ENCODE data around the gene ST3GAL5.

The ST3GAL5 gene

DNA sequence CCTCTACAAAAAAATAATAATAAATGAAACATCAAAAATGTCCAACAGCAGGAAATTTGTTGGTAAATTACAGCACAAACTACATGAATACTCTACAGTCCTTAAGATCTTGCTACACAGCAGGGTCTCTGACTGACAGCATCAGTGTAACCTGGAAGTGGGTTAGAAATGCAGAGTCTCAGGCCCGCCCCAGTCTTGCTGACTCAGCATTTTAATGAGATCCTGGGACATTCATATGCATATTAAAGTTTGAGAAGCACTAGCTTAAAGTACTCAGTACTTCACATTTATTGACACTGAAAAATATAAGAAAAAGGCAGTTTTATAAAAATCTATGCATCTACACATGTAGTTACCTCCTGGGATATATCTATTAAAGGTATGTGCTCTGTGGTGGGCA lies 21.7 kb downstream of the ST3GAL5 start:
- Mint-ChIP-seq H3K9me3 (no peaks in the 10 kb centered on the region), H3K4me3 (no peak overlapping the region), H3K27me3 (no peaks in the 10 kb centered on the region), H3K4me1 (peaks cover 55% of the 10 kb centered on the region), H3K27ac (no peak overlapping the region)
- no peak for ATAC-seq
- DNase-seq = no peak

DNA sequence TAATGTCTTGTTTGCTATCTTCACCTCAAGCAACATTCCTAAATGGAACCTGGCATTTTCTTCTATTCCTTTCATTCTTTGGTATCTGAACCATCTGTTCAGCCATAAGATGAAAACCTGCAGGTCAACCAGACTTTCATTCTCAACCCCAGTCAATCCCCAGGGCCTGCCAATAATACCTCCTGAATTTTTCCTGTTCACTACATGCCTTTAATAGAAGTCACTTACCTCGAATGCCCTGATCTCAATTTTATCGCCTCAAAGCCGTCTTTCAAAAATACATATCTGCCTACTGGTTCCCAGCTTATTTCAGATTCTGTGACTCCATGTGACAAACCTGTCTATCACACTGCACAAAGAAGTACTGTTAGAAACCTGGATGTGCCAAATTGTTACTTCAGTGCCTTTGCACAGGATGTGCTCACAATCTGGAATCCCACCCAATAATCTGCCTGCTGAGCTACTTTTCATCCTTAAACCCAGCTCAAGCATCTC lies 22.6 kb downstream of the ST3GAL5 start:
- Mint-ChIP-seq H3K27ac (peak overlapping the region in 1 of 2 donors; percentile 42), H3K27me3 (no peaks in the 10 kb centered on the region), H3K4me1 (peaks cover 55% of the 10 kb centered on the region), H3K9me3 (no peaks in the 10 kb centered on the region), H3K4me3 (no peak overlapping the region)
- DNase-seq = no peak
- ATAC-seq = no peak

DNA sequence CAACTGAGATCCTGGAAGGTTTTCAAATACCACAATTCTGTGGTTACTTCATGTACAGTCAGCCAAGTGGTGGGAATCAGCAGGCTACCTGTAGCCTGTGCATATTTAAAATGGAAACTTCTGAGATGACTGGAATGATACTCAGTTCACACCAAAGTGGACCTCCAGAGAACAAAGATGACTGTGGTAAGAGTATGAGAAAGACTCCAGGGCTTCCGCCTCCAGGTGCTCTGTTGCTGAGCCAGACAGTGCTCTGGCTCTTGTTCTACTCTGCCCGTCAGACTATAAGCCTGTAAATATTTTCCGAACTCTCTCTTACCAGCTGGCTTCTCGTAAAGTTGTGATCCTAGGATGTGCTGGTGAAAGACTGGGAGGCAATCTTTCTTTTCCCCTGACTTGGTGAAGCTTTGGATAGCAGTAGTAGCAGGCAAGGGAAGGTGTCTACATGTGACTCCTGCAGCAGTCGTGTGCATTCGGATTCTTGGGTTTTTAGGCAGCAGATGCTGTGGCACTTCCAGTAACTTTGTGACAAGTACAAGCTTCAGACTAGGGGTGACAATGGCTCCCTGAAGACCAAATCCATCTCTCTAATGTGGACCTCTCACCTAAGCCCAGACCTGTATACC lies 23.1 kb downstream of the ST3GAL5 start:
- H3K27me3 Mint-ChIP-seq = no peaks in the 10 kb centered on the region
- DNase-seq = peak in 1 of 2 donors; percentile 39
- ATAC-seq = peak; percentile 96
- peak overlapping the region in 1 of 2 donors; percentile 6 for H3K4me3 Mint-ChIP-seq
- no peak overlapping the region for H3K27ac Mint-ChIP-seq
- H3K9me3 Mint-ChIP-seq = no peaks in the 10 kb centered on the region
- H3K4me1 Mint-ChIP-seq = peaks cover 59% of the 10 kb centered on the region

DNA sequence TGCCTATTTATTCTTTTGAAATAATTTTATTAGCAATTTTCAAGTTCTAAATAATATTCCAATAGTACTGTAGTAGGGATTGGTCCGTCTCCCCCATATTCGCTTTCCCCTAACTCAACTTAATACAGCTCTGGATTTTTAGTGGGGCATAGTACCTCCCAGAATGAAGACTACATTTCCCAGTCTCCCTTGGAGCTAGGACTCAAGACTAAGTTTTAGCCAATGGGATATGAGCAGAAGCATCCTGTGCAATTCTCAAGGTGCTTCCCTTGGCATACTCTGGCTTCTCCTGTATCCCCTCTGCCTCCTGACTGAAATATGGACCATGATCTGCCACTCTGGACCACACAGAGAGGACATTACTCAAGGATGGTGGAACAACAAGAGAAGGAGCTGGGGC lies 24.1 kb downstream of the ST3GAL5 start:
- H3K27ac Mint-ChIP-seq = no peak overlapping the region
- ATAC-seq (no peak), DNase-seq (no peak)
- no peak overlapping the region for H3K4me3 Mint-ChIP-seq
- H3K27me3 Mint-ChIP-seq = no peaks in the 10 kb centered on the region
- H3K9me3 Mint-ChIP-seq = no peaks in the 10 kb centered on the region
- H3K4me1 Mint-ChIP-seq = peaks cover 59% of the 10 kb centered on the region

DNA sequence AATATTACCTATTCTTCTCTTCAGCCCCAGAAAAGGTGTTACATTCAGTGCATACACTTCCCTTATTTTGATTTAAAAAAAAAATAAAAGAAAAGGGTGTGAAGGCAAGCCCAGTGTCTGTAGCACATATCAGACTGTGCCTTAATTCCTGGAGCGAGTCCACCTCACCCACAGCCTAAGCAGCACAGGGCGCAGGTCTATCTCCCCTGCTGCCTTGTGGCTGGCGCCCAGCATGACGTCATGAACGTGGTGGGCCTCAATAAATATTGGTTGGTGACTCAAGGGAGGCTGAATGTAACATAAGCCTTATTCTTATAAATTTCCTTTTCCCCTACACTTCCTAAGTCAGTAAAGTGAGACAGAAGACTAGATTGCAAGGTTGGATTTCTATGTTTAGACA lies 26.4 kb downstream of the ST3GAL5 start:
- DNase-seq (peak in 1 of 2 donors; percentile 25), ATAC-seq (peak; percentile 48)
- H3K4me1 Mint-ChIP-seq = peaks cover 62% of the 10 kb centered on the region
- no peak overlapping the region for H3K4me3 Mint-ChIP-seq
- no peaks in the 10 kb centered on the region for H3K27me3 Mint-ChIP-seq
- no peaks in the 10 kb centered on the region for H3K9me3 Mint-ChIP-seq
- no peak overlapping the region for H3K27ac Mint-ChIP-seq

DNA sequence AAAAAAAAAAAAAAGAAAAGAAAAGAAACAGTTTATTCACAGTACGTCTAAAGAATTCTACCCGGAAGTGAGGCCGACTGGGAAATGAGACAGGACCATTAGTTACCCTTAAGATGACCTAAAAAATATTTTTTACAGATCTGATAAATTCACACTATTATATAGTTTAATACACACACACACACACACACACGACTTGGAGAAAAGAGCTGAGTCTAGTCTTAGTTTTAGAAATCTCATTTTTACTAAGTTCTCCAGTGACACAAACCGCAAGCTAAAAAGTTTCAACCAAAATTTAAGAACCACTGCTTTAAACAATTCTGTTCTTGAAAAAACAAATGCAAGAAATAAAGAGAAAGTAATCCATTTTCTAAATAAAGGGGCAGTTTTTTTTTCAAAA lies 27.1 kb downstream of the ST3GAL5 start:
- ATAC-seq (no peak), DNase-seq (no peak)
- Mint-ChIP-seq H3K4me3 (peak overlapping the region; percentile 5 to 62), H3K9me3 (no peaks in the 10 kb centered on the region), H3K27me3 (no peaks in the 10 kb centered on the region), H3K27ac (peak overlapping the region; percentile 72 to 77), H3K4me1 (peaks cover 58% of the 10 kb centered on the region)

DNA sequence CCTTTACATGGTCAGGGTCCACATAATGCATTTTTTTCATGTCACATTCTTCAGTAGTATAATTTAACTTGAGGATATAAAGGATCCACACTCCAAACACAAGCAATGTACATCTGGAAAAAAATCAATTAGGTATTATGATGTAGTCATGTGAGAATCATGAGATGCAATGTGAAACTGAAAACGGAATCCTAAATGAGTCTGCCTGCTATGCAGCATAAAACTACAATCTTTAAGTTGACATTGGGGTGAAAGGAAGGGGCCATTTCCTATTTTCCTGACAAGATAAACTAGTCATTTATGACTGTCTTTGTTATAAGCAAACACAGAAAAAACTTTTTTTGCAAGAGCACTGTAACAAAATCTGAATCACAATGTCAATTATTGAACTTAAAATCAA lies 27.6 kb downstream of the ST3GAL5 start:
- H3K27me3 Mint-ChIP-seq = no peaks in the 10 kb centered on the region
- H3K9me3 Mint-ChIP-seq = no peaks in the 10 kb centered on the region
- H3K4me1 Mint-ChIP-seq = peaks cover 53% of the 10 kb centered on the region
- ATAC-seq (peak; percentile 53), DNase-seq (peak in 1 of 2 donors; percentile 1)
- H3K4me3 Mint-ChIP-seq = peak overlapping the region; percentile 5 to 62
- peak overlapping the region in 1 of 2 donors; percentile 72 for H3K27ac Mint-ChIP-seq

DNA sequence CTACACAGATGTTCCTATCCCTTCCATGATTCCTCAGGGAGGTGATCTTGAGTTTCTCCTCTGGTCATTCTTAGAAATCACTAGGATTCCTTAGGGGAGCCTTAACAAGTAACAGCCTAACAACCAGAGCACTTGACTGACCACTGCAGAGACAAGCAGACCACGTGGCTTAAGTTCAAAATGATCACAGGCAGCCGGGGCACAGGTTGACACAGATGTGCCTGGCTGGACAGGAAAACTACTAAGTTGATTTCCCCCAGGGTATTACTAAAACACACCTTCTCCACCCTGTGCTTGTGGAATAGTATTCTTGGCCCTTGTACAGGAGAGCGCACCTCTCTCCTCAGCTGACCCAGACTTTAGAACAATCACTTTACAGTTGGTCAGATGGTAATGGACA lies 29.9 kb downstream of the ST3GAL5 start:
- no peak overlapping the region for H3K27ac Mint-ChIP-seq
- peaks cover 10 to 15% of the 10 kb centered on the region in 2 donors for H3K9me3 Mint-ChIP-seq
- no peak overlapping the region for H3K4me3 Mint-ChIP-seq
- ATAC-seq (no peak), DNase-seq (no peak)
- no peaks in the 10 kb centered on the region for H3K27me3 Mint-ChIP-seq
- peaks cover 54% of the 10 kb centered on the region for H3K4me1 Mint-ChIP-seq

DNA sequence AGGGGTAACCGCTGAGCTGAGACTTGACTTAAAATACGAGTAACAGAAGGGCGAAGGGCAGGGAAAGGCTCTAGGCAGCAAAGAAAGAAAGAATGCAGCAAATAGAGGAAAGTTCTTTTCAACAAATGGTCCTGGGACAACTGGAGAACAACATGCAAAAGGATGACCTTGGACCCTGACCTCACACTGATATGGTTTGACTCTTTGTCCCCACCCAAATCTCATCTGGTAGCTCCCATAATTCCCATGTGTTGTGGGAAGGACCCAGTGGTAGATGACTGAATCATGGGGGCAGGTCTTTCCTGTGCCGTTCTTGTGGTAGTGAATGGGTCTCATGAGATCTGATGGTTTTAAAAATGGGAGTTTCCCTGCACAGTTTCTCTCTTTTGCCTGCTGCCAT lies 33.9 kb downstream of the ST3GAL5 start:
- Mint-ChIP-seq H3K27ac (peak overlapping the region; percentile 96 to 98), H3K4me1 (peaks cover 64% of the 10 kb centered on the region), H3K27me3 (no peaks in the 10 kb centered on the region), H3K9me3 (peaks cover 10 to 15% of the 10 kb centered on the region in 2 donors), H3K4me3 (peak overlapping the region in 1 of 2 donors; percentile 23)
- DNase-seq (no peak), ATAC-seq (no peak)

DNA sequence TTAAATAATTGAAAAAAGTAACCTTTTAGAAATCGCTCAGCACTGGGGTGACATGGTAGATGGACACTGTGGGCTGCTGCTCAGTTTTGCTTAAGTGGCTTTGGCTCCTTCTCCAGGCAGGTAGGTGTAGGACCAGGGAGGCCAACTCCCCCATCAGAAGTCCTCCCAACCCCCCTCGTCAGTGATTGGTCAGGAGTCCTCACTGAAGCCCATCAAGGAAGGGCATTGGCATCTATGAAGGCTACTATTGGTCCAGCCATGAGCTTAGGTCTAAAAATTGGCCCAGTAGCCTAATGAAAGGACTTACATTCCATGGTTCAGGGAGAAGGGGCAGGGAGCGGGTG lies 34.7 kb downstream of the ST3GAL5 start:
- DNase-seq (peak; percentile 20 to 45), ATAC-seq (peak; percentile 47)

DNA sequence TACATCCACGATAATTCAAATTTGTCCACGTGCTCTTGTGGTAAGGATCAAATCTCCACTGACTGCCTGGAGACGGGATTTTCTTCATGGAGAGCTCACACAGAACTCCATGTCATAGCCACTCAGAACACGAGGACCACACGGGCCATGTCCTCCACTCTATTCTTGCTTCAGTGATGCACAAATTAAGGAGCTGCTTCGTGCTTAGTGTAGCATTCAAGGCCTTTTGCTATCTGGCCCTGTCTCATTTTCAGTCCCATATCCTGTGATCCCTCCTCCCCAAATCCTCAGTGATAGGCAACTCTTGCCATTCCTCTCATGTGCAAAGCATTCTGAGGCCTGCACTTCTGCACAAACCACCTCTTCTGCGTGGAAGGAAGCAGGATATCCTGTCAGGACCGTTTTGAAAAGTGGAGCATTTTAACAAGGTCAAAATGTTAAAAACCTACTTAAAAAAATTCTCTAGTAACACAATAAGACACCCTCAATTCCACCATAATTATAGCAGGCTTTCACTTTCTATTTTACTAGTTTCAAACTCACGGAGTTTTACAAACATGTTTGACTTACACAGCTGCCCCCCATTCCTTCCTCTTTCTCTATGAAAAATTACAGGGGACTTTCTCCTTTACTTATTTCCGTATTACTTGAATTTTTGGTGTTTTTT lies 35.2 kb downstream of the ST3GAL5 start:
- Mint-ChIP-seq H3K27ac (peak overlapping the region; percentile 96 to 98), H3K4me3 (peak overlapping the region; percentile 85 to 89), H3K4me1 (peaks cover 73% of the 10 kb centered on the region), H3K9me3 (peaks cover 10 to 15% of the 10 kb centered on the region in 2 donors), H3K27me3 (no peaks in the 10 kb centered on the region)
- DNase-seq (peak in 1 of 2 donors; percentile 26), ATAC-seq (peak; percentile 55)

More for the DNA sequence above, 34.7 kb downstream of the ST3GAL5 start:
- H3K4me3 Mint-ChIP-seq = peak overlapping the region; percentile 85 to 89
- H3K27me3 Mint-ChIP-seq = no peaks in the 10 kb centered on the region
- H3K27ac Mint-ChIP-seq = peak overlapping the region; percentile 96 to 98
- peaks cover 10 to 15% of the 10 kb centered on the region in 2 donors for H3K9me3 Mint-ChIP-seq
- peaks cover 71% of the 10 kb centered on the region for H3K4me1 Mint-ChIP-seq

DNA sequence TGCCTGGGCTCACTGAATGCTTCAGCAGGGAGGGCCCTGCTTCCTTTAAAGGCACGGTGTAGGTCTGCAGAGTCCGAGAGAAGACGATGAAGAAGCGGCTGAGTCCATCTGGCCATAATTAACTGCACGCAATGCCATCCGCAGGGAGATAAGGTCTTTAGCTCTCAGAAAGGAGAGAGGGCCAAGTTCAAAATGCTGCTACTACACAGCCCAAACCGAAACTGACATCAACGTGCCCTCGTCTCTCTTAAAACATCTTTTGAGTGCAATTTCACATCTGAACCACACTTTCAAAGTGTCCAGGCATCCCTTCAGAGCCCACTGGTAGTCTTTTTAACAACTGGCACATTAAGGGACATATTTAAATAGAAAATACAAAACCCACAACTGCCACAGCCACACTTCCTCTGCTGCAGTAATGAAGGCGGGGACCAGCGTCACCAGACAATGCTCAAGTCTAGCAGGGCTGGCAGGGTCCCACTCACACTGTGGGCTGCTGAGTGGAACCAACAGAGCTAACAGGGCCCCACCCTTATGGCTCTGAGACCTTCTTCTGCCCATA lies 35.8 kb downstream of the ST3GAL5 start:
- DNase-seq = peak; percentile 51 to 70
- H3K27me3 Mint-ChIP-seq = no peaks in the 10 kb centered on the region
- peak overlapping the region; percentile 96 to 98 for H3K27ac Mint-ChIP-seq
- H3K9me3 Mint-ChIP-seq = peaks cover 10 to 15% of the 10 kb centered on the region in 2 donors
- peak overlapping the region; percentile 85 to 89 for H3K4me3 Mint-ChIP-seq
- peak; percentile 93 for ATAC-seq
- H3K4me1 Mint-ChIP-seq = peaks cover 73% of the 10 kb centered on the region

DNA sequence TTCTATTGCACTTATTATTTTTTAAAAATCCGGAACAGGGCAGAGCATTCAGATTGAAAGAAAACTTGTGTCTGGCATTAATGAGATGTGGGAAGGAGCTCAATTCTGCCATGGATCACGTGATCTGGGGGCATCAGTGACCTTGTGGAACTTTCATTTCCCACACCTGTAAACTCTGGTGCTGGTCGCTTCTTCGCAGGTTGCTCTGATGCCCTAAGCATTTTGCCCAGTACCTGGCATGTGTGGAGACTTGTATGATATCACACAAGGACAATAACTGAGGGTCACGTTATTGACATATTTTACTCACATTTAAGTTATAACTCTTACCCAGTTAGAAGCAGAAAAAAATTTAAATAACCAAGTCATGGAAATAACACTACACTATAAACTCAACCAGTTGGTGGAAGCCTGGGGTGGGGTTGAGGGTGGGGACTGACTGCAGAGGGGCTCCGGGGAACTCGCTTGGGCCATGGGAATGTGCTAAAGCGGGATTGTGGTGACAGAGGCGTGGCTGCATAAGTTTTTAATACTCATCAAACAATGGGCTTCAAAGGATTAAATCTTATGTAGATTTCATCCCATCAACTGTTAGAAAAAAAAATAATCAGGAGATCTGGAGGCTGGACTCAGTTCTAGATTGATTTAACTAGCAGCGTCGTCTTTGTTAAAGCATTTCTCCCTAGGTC lies 36.5 kb downstream of the ST3GAL5 start:
- peaks cover 69% of the 10 kb centered on the region for H3K4me1 Mint-ChIP-seq
- DNase-seq = no peak

DNA sequence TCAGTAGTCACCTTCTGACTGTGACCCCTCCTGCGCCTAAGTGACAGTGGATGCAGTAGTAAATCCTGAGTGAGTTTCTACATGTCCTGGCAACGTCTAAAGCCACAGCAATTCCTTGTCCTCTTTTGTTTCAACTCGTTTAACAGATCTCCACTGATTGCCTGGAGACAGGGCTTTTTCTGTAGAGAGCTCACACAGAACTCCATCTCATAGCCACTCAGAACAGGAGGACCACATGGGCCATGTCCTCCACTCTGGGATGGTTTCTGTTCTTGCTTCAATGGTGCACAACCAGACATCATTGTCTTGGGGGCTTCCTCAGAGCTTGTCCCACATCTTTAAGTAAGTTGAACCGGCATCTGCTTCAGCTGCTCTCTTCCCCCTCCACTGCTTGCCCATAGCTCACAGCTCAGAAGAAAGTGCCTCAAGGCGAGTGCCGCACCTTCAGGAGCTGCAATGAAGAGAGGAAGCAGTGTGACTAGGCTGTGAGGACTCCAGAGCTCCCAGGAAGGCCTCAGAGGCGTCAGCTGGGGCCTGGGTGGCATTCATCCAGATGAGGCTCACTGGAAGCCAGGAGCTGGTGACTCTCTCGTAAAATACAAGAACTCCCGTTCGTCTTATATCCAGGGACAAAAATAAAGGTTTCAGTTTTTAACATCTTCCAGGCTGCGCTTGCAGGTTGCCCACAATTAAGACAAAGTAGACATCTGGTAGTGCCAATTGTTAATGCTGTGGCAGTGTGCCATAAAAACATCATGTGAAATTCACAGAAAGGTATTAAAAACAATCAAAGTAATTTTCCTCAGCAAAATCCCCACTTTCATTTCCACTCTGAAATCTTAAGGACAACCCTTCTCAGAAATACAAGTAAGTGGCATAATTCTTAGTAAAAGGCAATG lies 37.3 kb downstream of the ST3GAL5 start:
- H3K27me3 Mint-ChIP-seq = no peaks in the 10 kb centered on the region
- peak overlapping the region; percentile 85 to 89 for H3K4me3 Mint-ChIP-seq
- H3K9me3 Mint-ChIP-seq = peaks cover 10 to 15% of the 10 kb centered on the region in 2 donors
- DNase-seq (no peak), ATAC-seq (no peak)
- H3K27ac Mint-ChIP-seq = peak overlapping the region; percentile 96 to 98
- peaks cover 72% of the 10 kb centered on the region for H3K4me1 Mint-ChIP-seq

More for the DNA sequence above, 36.5 kb downstream of the ST3GAL5 start:
- no peaks in the 10 kb centered on the region for H3K27me3 Mint-ChIP-seq
- H3K9me3 Mint-ChIP-seq = peaks cover 10 to 15% of the 10 kb centered on the region in 2 donors
- peak overlapping the region; percentile 96 to 98 for H3K27ac Mint-ChIP-seq
- peak overlapping the region; percentile 85 to 89 for H3K4me3 Mint-ChIP-seq
- ATAC-seq = no peak

DNA sequence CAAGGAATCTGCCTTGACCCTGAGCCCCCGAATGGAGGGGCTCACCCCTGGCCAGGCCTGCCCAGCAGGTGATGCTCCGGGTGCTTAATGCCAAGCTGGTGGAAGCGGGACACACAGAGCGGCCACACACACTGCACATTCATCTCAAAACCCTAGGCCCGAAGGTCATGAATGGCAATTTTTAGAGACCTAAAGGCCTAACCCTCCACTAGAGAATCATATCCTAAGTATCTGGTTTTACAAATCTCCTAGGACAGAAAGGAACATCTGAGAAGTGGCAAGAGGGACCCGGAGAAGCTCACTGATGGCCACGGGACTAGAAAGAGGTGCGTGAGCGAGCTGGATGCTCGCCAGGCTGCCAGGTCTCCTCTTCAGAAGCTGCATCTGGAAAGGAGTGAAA lies 38.3 kb downstream of the ST3GAL5 start:
- Mint-ChIP-seq H3K4me3 (no peak overlapping the region), H3K27ac (peak overlapping the region in 1 of 2 donors; percentile 52), H3K4me1 (peaks cover 77% of the 10 kb centered on the region), H3K9me3 (peaks cover 7 to 14% of the 10 kb centered on the region in 2 donors), H3K27me3 (no peaks in the 10 kb centered on the region)
- DNase-seq = no peak
- ATAC-seq = no peak

All from stimulated activated naive CD8-positive, alpha-beta T cell treated with anti-CD3 and anti-CD28 coated beads, Interleukin-15, amount 100 ng/mL, for 72 hours (primary cell).